ENCODE data around the gene YWHAG. TPM values are rescaled to one million over a fixed set of nuclear protein-coding genes. Genes with fewer than 3 reads are reported as not detected.
"Not testable (repeated sequence)": the region's sequence is repeated elsewhere in the genome, so short reads cannot be mapped to it uniquely, and the experiment has no call there.

YWHAG gene
- total RNA-seq, 1 experiment from 2014 or later: 241 TPM

- no peak overlapping the region for H3K4me2 ChIP-seq (ENCODE audit: insufficient read depth, insufficient read length, low read length)
- H3K23me2 ChIP-seq (ENCODE audit: insufficient read length, low read depth, low read length, poor library complexity, severe bottlenecking): peaks cover 6% of the 10 kb centered on the region
- no peak overlapping the region for H2BK20ac ChIP-seq (ENCODE audit: low read depth, low read length, poor library complexity, severe bottlenecking)
- Mint-ChIP-seq H3K27ac (no peak overlapping the region), H3K9me3 (peaks cover 0 to 4% of the 10 kb centered on the region in 2 experiments; a peak in 3 of 5 replicates), H3K4me1 (peaks cover 30 to 38% of the 10 kb centered on the region in 2 experiments), H3K4me3 (peak overlapping the region in 1 of 2 experiments; percentile 31; a peak in 1 of 5 replicates), H3K27me3 (ENCODE audit: low read depth) (peaks cover 6% of the 10 kb centered on the region), H3K36me3 (ENCODE audit: insufficient read depth in 1 of 3, low read depth in 3 of 3) (peaks cover 0 to 2% (median 0%) of the 10 kb centered on the region in 3 experiments; a peak in 1 of 7 replicates)
- 0 out of 2 replicates have a peak overlapping the region, but pooled peaks have one; percentile 8 for H3K14ac ChIP-seq (ENCODE audit: insufficient read depth, low read length)
- no peak overlapping the region for H2AFZ ChIP-seq (ENCODE audit: low read length)
- H3K79me2 ChIP-seq (ENCODE audit: insufficient read depth, low read length): no peaks in the 10 kb centered on the region
- no peak overlapping the region for H3K9ac ChIP-seq (ENCODE audit: extremely low read depth, insufficient read length, low read length)
- H3K4me1 ChIP-seq (ENCODE audit: insufficient read depth, low read length): no peaks in the 10 kb centered on the region
- no peak overlapping the region for H3K56ac ChIP-seq (ENCODE audit: insufficient read length, low read depth, low read length)
- peak overlapping the region; percentile 18 for H3K18ac ChIP-seq (ENCODE audit: insufficient read length, low read depth, low read length)
- peak; percentile 85 for DNase-seq
- TF ChIP-seq CTCF (conservative IDR thresholded peaks at IDR 0.05): no peak
- no peaks in the 10 kb centered on the region for H3K79me1 ChIP-seq (ENCODE audit: insufficient read depth, low read depth, low read length, poor library complexity, severe bottlenecking)
- no CpG with 5 or more reads among the region's 13 CpGs for WGBS (ENCODE audit: extremely low coverage, insufficient read length, low lambda C conversion rate)
- H3K9me3 ChIP-seq (ENCODE audit: control insufficient read depth, low read depth, low read length): no peaks in the 10 kb centered on the region
- no peak overlapping the region for H4K8ac ChIP-seq (replicated peaks; ENCODE audit: insufficient read length, low read depth, low read length)
- H2BK5ac ChIP-seq (ENCODE audit: insufficient read length, low read length): no peak overlapping the region
- no peak overlapping the region for H2BK15ac ChIP-seq (ENCODE audit: low read depth, low read length)
- no peak overlapping the region for H2BK120ac ChIP-seq (ENCODE audit: low read depth, low read length, poor library complexity, severe bottlenecking)
- H2AK5ac ChIP-seq (ENCODE audit: insufficient read length, low read length): no peak overlapping the region
- no peak overlapping the region for H4K91ac ChIP-seq (ENCODE audit: insufficient read length, low read depth, low read length)
- H4K20me1 ChIP-seq (ENCODE audit: control insufficient read depth, insufficient read depth, insufficient read length): no peaks in the 10 kb centered on the region
- H3T11ph ChIP-seq (ENCODE audit: low read length): no peak overlapping the region
- H3K23ac ChIP-seq (ENCODE audit: insufficient read length, low read depth, low read length): no peak overlapping the region
- no peaks in the 10 kb centered on the region for H3K27me3 ChIP-seq (ENCODE audit: insufficient read depth, low read length)
- no peak overlapping the region for H3K4ac ChIP-seq (ENCODE audit: low read depth, low read length)
- H3K27ac ChIP-seq (ENCODE audit: insufficient read length, low read depth, low read length): no peak overlapping the region
- H2BK12ac ChIP-seq (ENCODE audit: insufficient read length, low read depth, low read length): no peak overlapping the region
- H4K5ac ChIP-seq (ENCODE audit: insufficient read length, low read depth, low read length): no peak overlapping the region
Measured at GRCh38 chr7:76395965-76396726, 37.4 kb upstream of the YWHAG start.

GRCh38 chr7:76395605-76395964 is 36.8 kb upstream of the YWHAG start:
- not testable (repeated sequence) for H4K8ac ChIP-seq (replicated peaks; ENCODE audit: insufficient read length, low read depth, low read length); H4K91ac ChIP-seq (ENCODE audit: insufficient read length, low read depth, low read length); H4K20me1 ChIP-seq (ENCODE audit: control insufficient read depth, insufficient read depth, insufficient read length); H3K4ac ChIP-seq (ENCODE audit: low read depth, low read length); H2AFZ ChIP-seq (ENCODE audit: low read length); H2BK5ac ChIP-seq (ENCODE audit: insufficient read length, low read length); H3K27me3 ChIP-seq (ENCODE audit: insufficient read depth, low read length); H3K4me2 ChIP-seq (ENCODE audit: insufficient read depth, insufficient read length, low read length); H3K79me2 ChIP-seq (ENCODE audit: insufficient read depth, low read length); H3K9me3 ChIP-seq (ENCODE audit: control insufficient read depth, low read depth, low read length); H3K9me3 Mint-ChIP-seq; H3K27me3 Mint-ChIP-seq (ENCODE audit: low read depth); H3T11ph ChIP-seq (ENCODE audit: low read length); H4K5ac ChIP-seq (ENCODE audit: insufficient read length, low read depth, low read length); H3K79me1 ChIP-seq (ENCODE audit: insufficient read depth, low read depth, low read length, poor library complexity, severe bottlenecking); H2BK20ac ChIP-seq (ENCODE audit: low read depth, low read length, poor library complexity, severe bottlenecking); DNase-seq; H2AK5ac ChIP-seq (ENCODE audit: insufficient read length, low read length); H3K27ac Mint-ChIP-seq; H2BK120ac ChIP-seq (ENCODE audit: low read depth, low read length, poor library complexity, severe bottlenecking); H3K4me1 ChIP-seq (ENCODE audit: insufficient read depth, low read length); H2BK12ac ChIP-seq (ENCODE audit: insufficient read length, low read depth, low read length); H3K27ac ChIP-seq (ENCODE audit: insufficient read length, low read depth, low read length); H2BK15ac ChIP-seq (ENCODE audit: low read depth, low read length); H3K56ac ChIP-seq (ENCODE audit: insufficient read length, low read depth, low read length); H3K14ac ChIP-seq (ENCODE audit: insufficient read depth, low read length); H3K36me3 Mint-ChIP-seq (ENCODE audit: insufficient read depth in 1 of 3, low read depth in 3 of 3); H3K9ac ChIP-seq (ENCODE audit: extremely low read depth, insufficient read length, low read length); H3K18ac ChIP-seq (ENCODE audit: insufficient read length, low read depth, low read length); H3K23me2 ChIP-seq (ENCODE audit: insufficient read length, low read depth, low read length, poor library complexity, severe bottlenecking); H3K23ac ChIP-seq (ENCODE audit: insufficient read length, low read depth, low read length)
- peak overlapping the region in 1 of 2 experiments; percentile 19; a peak in 1 of 5 replicates for H3K4me3 Mint-ChIP-seq
- peaks cover 30 to 38% of the 10 kb centered on the region in 2 experiments for H3K4me1 Mint-ChIP-seq
- WGBS (ENCODE audit: extremely low coverage, insufficient read length, low lambda C conversion rate): no CpG with 5 or more reads among the region's 11 CpGs
